Measurements from ENCODE around the gene GPRC5D. TPM values are rescaled to one million over a fixed set of nuclear protein-coding genes. Genes with fewer than 3 reads are reported as not detected.

Gene GPRC5D
- total and polyA plus RNA-seq, 3 donors from 2014 or later = 0.68 to 5.5 (median 4.0) TPM

- WGBS, 2 donors = 84 to 89% methylated on average over 4 of the region's 4 CpGs
- no peak overlapping the region for H3K27ac ChIP-seq
- no peak for DNase-seq
- TF ChIP-seq CTCF (IDR thresholded peaks at IDR 0.05) (no peak), POLR2A (IDR thresholded peaks at IDR 0.05) (no peak)
- no peaks in the 10 kb centered on the region for H3K36me3 ChIP-seq (ENCODE audit: low read depth, missing control alignments)
- intact Hi-C loops (cut with DNase I; ENCODE audit: low total_unique reads) = no loop called here
- no peaks in the 10 kb centered on the region for H3K9me3 ChIP-seq
- no peaks in the 10 kb centered on the region for H3K4me1 ChIP-seq
- H3K4me3 ChIP-seq = no peak overlapping the region
- H3K27me3 ChIP-seq = no peaks in the 10 kb centered on the region
These were observed 13.9 kb upstream of the GPRC5D start for GRCh38 chr12:12965836-12966235.

- intact Hi-C loops (cut with DNase I; ENCODE audit: low total_unique reads) = no loop called here
- H3K9me3 ChIP-seq = no peaks in the 10 kb centered on the region
- H3K27me3 ChIP-seq = no peaks in the 10 kb centered on the region
- H3K27ac ChIP-seq = no peak overlapping the region
- no peak for DNase-seq
- TF ChIP-seq POLR2A (IDR thresholded peaks at IDR 0.05) (no peak), CTCF (IDR thresholded peaks at IDR 0.05) (no peak)
- H3K4me3 ChIP-seq = no peak overlapping the region
- WGBS, 2 donors = 83 to 92% methylated on average over 4 of the region's 4 CpGs
- H3K4me1 ChIP-seq = no peaks in the 10 kb centered on the region
- no peaks in the 10 kb centered on the region for H3K36me3 ChIP-seq (ENCODE audit: low read depth, missing control alignments)
These were observed 12.3 kb upstream of the GPRC5D start for GRCh38 chr12:12964255-12964654.

GRCh38 chr12:12960639-12961209 lies 8.8 kb upstream of the GPRC5D start:
- TF ChIP-seq CTCF (IDR thresholded peaks at IDR 0.05) (no peak), POLR2A (IDR thresholded peaks at IDR 0.05) (no peak)
- WGBS, 2 donors = 79 to 87% methylated on average over 5 of the region's 5 CpGs

GRCh38 chr12:12958886-12959285 lies 6.9 kb upstream of the GPRC5D start:
- no peak for DNase-seq
- no peaks in the 10 kb centered on the region for H3K27me3 ChIP-seq
- WGBS, 2 donors = 75 to 77% methylated on average over 7 of the region's 7 CpGs
- intact Hi-C loops (cut with DNase I; ENCODE audit: low total_unique reads) = no loop called here
- H3K4me1 ChIP-seq = no peaks in the 10 kb centered on the region
- no peak overlapping the region for H3K27ac ChIP-seq
- no peaks in the 10 kb centered on the region for H3K36me3 ChIP-seq (ENCODE audit: low read depth, missing control alignments)
- no peak overlapping the region for H3K4me3 ChIP-seq
- H3K9me3 ChIP-seq = no peaks in the 10 kb centered on the region
- no peak for TF ChIP-seq POLR2A (IDR thresholded peaks at IDR 0.05)
- no peak for TF ChIP-seq CTCF (IDR thresholded peaks at IDR 0.05)

More at GRCh38 chr12:12960639-12961209, 8.8 kb upstream of the GPRC5D start:
- Histone ChIP-seq H3K4me1 (no peaks in the 10 kb centered on the region), H3K36me3 (ENCODE audit: low read depth, missing control alignments) (no peaks in the 10 kb centered on the region), H3K27me3 (no peaks in the 10 kb centered on the region), H3K9me3 (no peaks in the 10 kb centered on the region), H3K4me3 (no peak overlapping the region), H3K27ac (no peak overlapping the region)
- intact Hi-C loops (cut with DNase I; ENCODE audit: low total_unique reads) = no loop called here
- DNase-seq = no peak

Data from testis (tissue), 3 donors.